NT2/D1 (cell line): Measurements from ENCODE around the gene GLUD2.

Experiments
- DNase-seq: peaks from one replicate; pipeline ENCODE4 v3.0.0-alpha.2; 2011; ENCODE audit warnings: low read depth, low spot score
- H3K27me3 ChIP-seq: 2 replicates; pipeline ENCODE4 v1.6.0; 2011; ENCODE audit warnings: mild to moderate bottlenecking; ENCODE audit not compliant: insufficient read length, insufficient read depth
- H3K36me3 ChIP-seq: 2 replicates; pipeline ENCODE4 v1.6.1; 2011; ENCODE audit warnings: mild to moderate bottlenecking, low read length, mixed read lengths; ENCODE audit not compliant: insufficient read depth, insufficient read length
- H3K4me1 ChIP-seq: 2 replicates; pipeline ENCODE4 v1.5.1; 2011; ENCODE audit not compliant: insufficient read depth, insufficient read length
- H3K4me3 ChIP-seq: 2 replicates; pipeline ENCODE4 v1.5.1; 2011; ENCODE audit warnings: low read depth; ENCODE audit not compliant: insufficient read length
- H3K9ac ChIP-seq: 2 replicates; pipeline ENCODE4 v1.6.0; 2011; ENCODE audit warnings: low read depth; ENCODE audit not compliant: insufficient read length
- H3K9me3 ChIP-seq: 2 replicates; pipeline ENCODE4 v1.5.1; 2011; ENCODE audit warnings: mild to moderate bottlenecking, low read length; ENCODE audit not compliant: insufficient read depth
- SUZ12 ChIP-seq: IDR thresholded peaks from 2 replicates; pipeline ENCODE4 v1.6.1; 2011; ENCODE audit not compliant: insufficient read length, insufficient read depth; ENCODE audit errors: extremely low read depth
- YY1 ChIP-seq: IDR thresholded peaks from 2 replicates; pipeline ENCODE4 v1.6.1; 2011; ENCODE audit not compliant: insufficient read length, insufficient read depth
- ZNF274 ChIP-seq: IDR thresholded peaks from 2 replicates; pipeline ENCODE4 v1.6.1; 2011; ENCODE audit warnings: mild to moderate bottlenecking, low read depth, low read length

Gene GLUD2

DNA sequence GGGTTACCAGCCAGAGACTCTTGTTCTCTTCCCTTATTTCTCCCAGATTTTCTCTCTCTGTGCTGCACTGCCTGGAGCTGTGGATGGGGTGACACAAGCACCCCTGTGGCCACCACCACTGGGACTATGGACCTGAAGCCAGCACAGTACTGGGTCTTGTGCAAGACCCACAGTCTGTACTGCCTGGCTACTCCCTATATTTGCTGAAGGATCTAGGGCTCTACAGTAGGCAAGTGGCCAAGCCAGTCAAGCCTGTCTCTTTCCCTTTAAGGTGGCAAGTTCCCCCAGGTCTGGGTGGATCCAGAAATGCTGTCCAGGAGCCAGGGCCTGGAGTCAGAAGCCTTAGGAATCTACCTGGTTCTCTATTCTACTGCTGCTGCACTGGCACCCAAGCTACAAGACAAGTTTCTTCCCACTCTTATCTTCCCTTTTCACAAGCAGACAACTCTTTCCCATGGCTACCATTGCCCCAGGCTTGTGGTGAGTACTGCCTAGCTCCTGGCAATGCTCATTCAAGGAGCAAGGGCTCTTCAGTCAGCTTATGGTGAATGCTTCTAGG, 33.4 kb upstream of the GLUD2 start:
- Histone ChIP-seq H3K36me3 (no peaks in the 10 kb centered on the region), H3K4me1 (no peaks in the 10 kb centered on the region), H3K9me3 (no peaks in the 10 kb centered on the region), H3K9ac (no peak overlapping the region), H3K27me3 (no peaks in the 10 kb centered on the region), H3K4me3 (no peak overlapping the region)
- no peak for DNase-seq
- no peak for TF ChIP-seq YY1
- TF ChIP-seq ZNF274: no peak
- TF ChIP-seq SUZ12: no peak

DNA sequence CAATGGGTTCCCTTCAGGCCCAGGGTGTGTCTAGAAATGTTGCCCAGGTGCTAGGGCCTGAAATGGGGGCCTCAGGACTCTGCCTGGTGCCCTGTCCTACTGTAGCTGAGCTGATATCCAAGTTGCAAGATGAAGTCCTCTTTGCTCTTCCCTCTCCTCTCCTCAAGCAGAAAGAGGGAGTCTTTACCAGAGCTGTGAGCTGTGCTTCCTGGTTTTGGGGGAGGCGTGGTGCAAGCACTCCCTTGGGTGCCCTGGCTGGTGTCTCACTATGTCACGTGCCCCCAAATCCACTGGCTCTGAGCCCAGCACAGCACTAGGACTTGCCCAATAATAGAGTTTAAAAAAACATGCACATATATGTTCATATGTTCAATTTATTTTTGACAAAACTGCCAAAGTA, 32.6 kb upstream of the GLUD2 start:
- no peaks in the 10 kb centered on the region for H3K4me1 ChIP-seq
- no peak for TF ChIP-seq ZNF274
- no peak for TF ChIP-seq SUZ12
- no peak for TF ChIP-seq YY1
- DNase-seq: no peak
- H3K36me3 ChIP-seq: no peaks in the 10 kb centered on the region
- H3K9me3 ChIP-seq: no peaks in the 10 kb centered on the region
- H3K4me3 ChIP-seq: no peak overlapping the region
- H3K27me3 ChIP-seq: no peaks in the 10 kb centered on the region
- no peak overlapping the region for H3K9ac ChIP-seq

DNA sequence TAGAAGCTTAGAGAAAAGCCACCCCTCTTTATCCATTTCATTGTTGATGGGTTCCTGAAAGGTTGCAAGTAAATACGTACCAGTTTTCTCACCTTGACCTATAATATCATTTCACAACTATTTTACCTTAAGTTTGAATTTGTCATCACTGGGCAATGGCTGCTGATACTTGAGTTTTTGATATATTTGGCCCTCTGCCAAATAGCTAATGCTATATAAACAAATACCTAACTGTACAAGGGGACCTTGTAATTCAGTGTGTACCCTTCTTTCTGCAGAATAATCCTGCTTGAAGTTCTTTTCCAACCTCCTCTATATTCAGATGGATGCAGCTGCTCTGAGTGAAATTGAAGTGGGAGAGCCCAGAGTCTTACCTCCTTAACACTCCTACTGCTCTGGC, 19.0 kb upstream of the GLUD2 start:
- DNase-seq: no peak
- Histone ChIP-seq H3K9ac (no peak overlapping the region), H3K9me3 (no peaks in the 10 kb centered on the region), H3K36me3 (no peaks in the 10 kb centered on the region), H3K27me3 (no peaks in the 10 kb centered on the region), H3K4me3 (no peak overlapping the region), H3K4me1 (no peaks in the 10 kb centered on the region)
- no peak for TF ChIP-seq SUZ12
- TF ChIP-seq YY1: no peak
- TF ChIP-seq ZNF274: no peak

DNA sequence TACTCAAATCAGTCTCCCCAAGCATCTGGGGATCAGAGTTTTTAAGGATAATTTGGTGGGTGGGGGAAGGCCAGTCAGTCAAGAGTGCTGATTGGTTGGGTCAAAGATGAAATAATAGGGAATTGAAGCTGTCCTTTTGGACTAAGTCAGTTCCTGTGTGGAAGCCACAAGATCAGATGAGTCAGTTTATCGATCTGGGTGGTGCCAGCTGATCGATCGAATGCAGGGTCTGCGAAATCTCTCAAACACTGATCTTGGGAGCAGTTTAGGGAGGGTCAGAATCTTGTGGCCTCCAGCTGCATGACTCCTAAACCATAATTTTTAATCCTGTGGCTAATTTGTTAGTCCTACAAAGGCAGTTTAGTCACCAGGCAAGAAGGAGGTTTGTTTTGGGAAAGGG, 17.3 kb upstream of the GLUD2 start:
- no peaks in the 10 kb centered on the region for H3K36me3 ChIP-seq
- no peaks in the 10 kb centered on the region for H3K4me1 ChIP-seq
- TF ChIP-seq ZNF274 (no peak), SUZ12 (no peak), YY1 (no peak)

DNA sequence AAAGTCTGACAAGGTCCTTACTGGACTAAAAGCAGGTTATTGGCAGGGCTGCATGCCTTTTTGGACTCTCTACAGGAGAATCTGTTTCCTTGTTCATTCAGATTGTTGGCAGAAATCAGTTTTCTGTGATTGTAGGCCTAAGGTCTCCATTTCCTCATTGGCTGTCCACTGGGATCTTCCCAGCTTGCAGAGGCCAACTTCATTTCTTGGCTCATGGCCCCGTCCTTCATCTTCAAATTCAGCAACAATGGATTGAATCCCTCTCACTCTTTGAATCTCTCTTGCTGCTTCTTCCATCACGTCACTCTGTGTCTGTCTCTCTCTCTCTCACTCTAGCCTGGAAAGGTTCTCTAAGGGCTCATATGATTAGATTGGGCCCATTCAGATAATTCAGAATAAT, 14.9 kb upstream of the GLUD2 start:
- Histone ChIP-seq H3K4me1 (no peaks in the 10 kb centered on the region), H3K4me3 (no peak overlapping the region), H3K27me3 (no peaks in the 10 kb centered on the region), H3K9ac (no peak overlapping the region), H3K36me3 (no peaks in the 10 kb centered on the region), H3K9me3 (no peaks in the 10 kb centered on the region)
- no peak for TF ChIP-seq YY1
- TF ChIP-seq SUZ12: no peak
- no peak for TF ChIP-seq ZNF274
- no peak for DNase-seq

More for the DNA sequence above, 17.3 kb upstream of the GLUD2 start:
- no peaks in the 10 kb centered on the region for H3K9me3 ChIP-seq
- H3K9ac ChIP-seq: no peak overlapping the region
- no peaks in the 10 kb centered on the region for H3K27me3 ChIP-seq
- no peak overlapping the region for H3K4me3 ChIP-seq
- no peak for DNase-seq

DNA sequence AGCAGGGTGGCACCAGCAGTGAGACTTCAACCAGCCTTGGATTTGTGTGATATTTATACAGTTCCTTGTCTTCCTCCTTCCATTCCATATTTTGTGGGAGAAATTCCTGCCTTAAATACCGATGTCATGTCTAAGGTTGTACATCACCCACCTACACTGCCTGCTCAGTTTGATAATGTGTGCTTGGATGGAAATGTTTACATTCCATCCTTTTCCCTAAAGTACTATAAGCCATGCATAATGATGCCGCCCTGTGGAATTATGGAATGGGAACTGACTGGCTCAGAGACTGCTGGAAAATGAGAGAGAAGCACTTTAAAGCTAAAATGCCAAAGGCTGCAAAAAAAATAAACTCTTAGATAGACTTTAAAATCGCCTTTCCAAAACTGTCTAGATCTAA, 11.3 kb upstream of the GLUD2 start:
- Histone ChIP-seq H3K27me3 (no peaks in the 10 kb centered on the region), H3K4me1 (no peaks in the 10 kb centered on the region), H3K4me3 (no peak overlapping the region), H3K36me3 (no peaks in the 10 kb centered on the region), H3K9me3 (no peaks in the 10 kb centered on the region), H3K9ac (no peak overlapping the region)
- no peak for DNase-seq
- TF ChIP-seq SUZ12: no peak
- TF ChIP-seq ZNF274: no peak
- no peak for TF ChIP-seq YY1

DNA sequence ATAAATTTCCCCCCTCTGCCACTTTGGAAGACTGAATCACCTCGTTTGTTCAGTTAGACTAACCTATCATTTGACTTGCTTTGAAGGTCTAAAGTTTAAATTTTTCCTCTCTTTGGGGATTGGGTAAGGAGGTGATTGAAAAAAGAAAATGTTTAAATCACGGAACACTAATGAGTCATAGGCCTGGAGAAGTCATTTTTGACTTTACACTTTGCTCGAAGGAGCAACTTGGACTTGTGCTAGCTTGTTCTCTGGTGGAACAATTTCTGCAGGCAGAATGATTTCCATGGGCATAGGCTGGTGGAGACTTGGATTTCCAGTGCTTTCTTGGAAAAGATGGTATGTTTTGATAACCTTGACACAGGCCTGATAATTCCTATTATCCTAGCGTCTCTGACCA, 10.5 kb upstream of the GLUD2 start:
- H3K4me1 ChIP-seq: no peaks in the 10 kb centered on the region
- H3K36me3 ChIP-seq: no peaks in the 10 kb centered on the region
- no peak for DNase-seq
- H3K9ac ChIP-seq: no peak overlapping the region
- H3K27me3 ChIP-seq: no peaks in the 10 kb centered on the region
- no peaks in the 10 kb centered on the region for H3K9me3 ChIP-seq
- no peak overlapping the region for H3K4me3 ChIP-seq
- TF ChIP-seq YY1 (no peak), SUZ12 (no peak), ZNF274 (no peak)

DNA sequence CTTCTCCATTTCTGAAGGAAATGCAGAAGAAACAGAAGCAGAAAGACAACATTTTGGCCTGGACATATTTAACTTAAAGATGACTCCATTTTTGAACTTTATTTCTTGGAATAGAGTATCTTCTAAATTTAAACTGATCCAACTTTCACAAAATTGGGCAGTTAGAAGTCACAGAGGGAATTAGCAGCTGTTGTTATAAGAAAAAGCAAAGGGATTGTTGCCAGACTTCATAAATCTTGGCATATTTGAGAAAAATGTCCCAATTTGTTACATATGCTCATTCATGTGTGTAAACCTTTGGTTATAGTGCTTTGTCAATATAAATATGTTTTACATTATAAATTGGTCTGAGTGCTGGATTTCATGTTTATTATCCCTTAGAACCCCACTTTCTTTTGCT, 3.4 kb downstream of the GLUD2 start:
- Histone ChIP-seq H3K36me3 (no peaks in the 10 kb centered on the region), H3K9ac (no peak overlapping the region), H3K4me3 (no peak overlapping the region), H3K27me3 (peaks cover 26% of the 10 kb centered on the region), H3K9me3 (no peaks in the 10 kb centered on the region; the same call in 1 of the 2 replicates), H3K4me1 (no peaks in the 10 kb centered on the region)
- DNase-seq: no peak
- TF ChIP-seq YY1: no peak
- no peak for TF ChIP-seq ZNF274
- no peak for TF ChIP-seq SUZ12
